Parathyroid adenoma (tissue), 2 donors: Measurements from ENCODE around the gene CLSTN2.
"Not testable (repeated sequence)": the region's sequence is repeated elsewhere in the genome, so short reads cannot be mapped to it uniquely, and the experiment has no call there.

Experiments used
- H2AFZ ChIP-seq: fragments of 300-600 bp; sonication (generic); one replicate; pipeline ENCODE4 v1.7.0; 2017; ENCODE audit warnings: antibody characterized with exemption, mild to moderate bottlenecking
- H3K27ac ChIP-seq: fragments of 300-600 bp; sonication (generic); one replicate; pipeline ENCODE4 v1.7.0; 2017
- H3K27me3 ChIP-seq: fragments of 300-600 bp; sonication (generic); one replicate; pipeline ENCODE4 v1.7.0; 2017; ENCODE audit warnings: low read length; ENCODE audit not compliant: control insufficient read depth, insufficient read depth
- H3K36me3 ChIP-seq: fragments of 300-600 bp; sonication (generic); one replicate; pipeline ENCODE4 v1.7.0; 2017; ENCODE audit warnings: low read length; ENCODE audit not compliant: control insufficient read depth, insufficient read depth
- H3K4me1 ChIP-seq: fragments of 300-600 bp; sonication (generic); one replicate; pipeline ENCODE4 v1.7.0; 2017; ENCODE audit warnings: control low read depth
- H3K4me2 ChIP-seq: fragments of 300-600 bp; sonication (generic); one replicate; pipeline ENCODE4 v1.7.0; 2017; ENCODE audit warnings: low read length
- H3K4me3 ChIP-seq: fragments of 300-600 bp; sonication (generic); one replicate; pipeline ENCODE4 v1.7.0; 2017; ENCODE audit warnings: low read depth, low read length
- H3K79me2 ChIP-seq: fragments of 300-600 bp; sonication (generic); one replicate; pipeline ENCODE4 v1.7.0; 2017; ENCODE audit warnings: control low read depth
- H3K9ac ChIP-seq: fragments of 300-600 bp; sonication (generic); one replicate; pipeline ENCODE4 v1.7.0; 2017; ENCODE audit warnings: mild to moderate bottlenecking
- H3K9me3 ChIP-seq: fragments of 300-600 bp; sonication (generic); one replicate; pipeline ENCODE4 v1.7.0; 2017; ENCODE audit warnings: low read length; ENCODE audit not compliant: control insufficient read depth
- CTCF ChIP-seq: fragments of 300-600 bp; sonication (generic); IDR thresholded peaks from one replicate; pipeline ENCODE4 v1.7.0; 2017; ENCODE audit warnings: antibody characterized with exemption, mild to moderate bottlenecking
- donor health status: primary hyperparathyroidism.

Gene CLSTN2

GRCh38 chr3:140420621-140421357 lies 485.8 kb downstream of the CLSTN2 start:
- no peak overlapping the region for H3K4me3 ChIP-seq
- no peaks in the 10 kb centered on the region for H3K79me2 ChIP-seq
- H3K4me2 ChIP-seq, result no peak overlapping the region
- no peak overlapping the region for H3K27ac ChIP-seq
- H3K36me3 ChIP-seq, result no peaks in the 10 kb centered on the region
- H2AFZ ChIP-seq, result peak overlapping the region; percentile 18
- H3K9me3 ChIP-seq, result no peaks in the 10 kb centered on the region
- H3K9ac ChIP-seq, result no peak overlapping the region
- peaks cover 3% of the 10 kb centered on the region for H3K4me1 ChIP-seq
- no peaks in the 10 kb centered on the region for H3K27me3 ChIP-seq
- TF ChIP-seq CTCF, result no peak

GRCh38 chr3:140421884-140422283 lies 486.9 kb downstream of the CLSTN2 start:
- H2AFZ ChIP-seq, result no peak overlapping the region

GRCh38 chr3:140423146-140423545 lies 488.2 kb downstream of the CLSTN2 start:
- TF ChIP-seq CTCF, result no peak
- no peak overlapping the region for H3K4me3 ChIP-seq

More at GRCh38 chr3:140421884-140422283, 486.9 kb downstream of the CLSTN2 start:
- H3K9ac ChIP-seq, result no peak overlapping the region
- no peaks in the 10 kb centered on the region for H3K79me2 ChIP-seq
- H3K4me2 ChIP-seq, result no peak overlapping the region
- peaks cover 3% of the 10 kb centered on the region for H3K4me1 ChIP-seq
- no peak for TF ChIP-seq CTCF
- no peaks in the 10 kb centered on the region for H3K9me3 ChIP-seq
- H3K36me3 ChIP-seq, result no peaks in the 10 kb centered on the region
- H3K4me3 ChIP-seq, result no peak overlapping the region
- H3K27ac ChIP-seq, result no peak overlapping the region
- no peaks in the 10 kb centered on the region for H3K27me3 ChIP-seq

GRCh38 chr3:140423574-140423973 lies 488.6 kb downstream of the CLSTN2 start:
- H3K9me3 ChIP-seq, H3K27me3 ChIP-seq, H3K4me2 ChIP-seq, H3K4me1 ChIP-seq, H3K4me3 ChIP-seq, H3K9ac ChIP-seq, H3K36me3 ChIP-seq, H3K79me2 ChIP-seq, H2AFZ ChIP-seq, H3K27ac ChIP-seq: not testable (repeated sequence)

More at GRCh38 chr3:140423146-140423545, 488.2 kb downstream of the CLSTN2 start:
- Histone ChIP-seq H3K27ac (no peak overlapping the region), H3K4me2 (no peak overlapping the region), H3K9ac (no peak overlapping the region), H3K27me3 (no peaks in the 10 kb centered on the region), H2AFZ (no peak overlapping the region), H3K36me3 (no peaks in the 10 kb centered on the region), H3K79me2 (no peaks in the 10 kb centered on the region), H3K9me3 (no peaks in the 10 kb centered on the region), H3K4me1 (peaks cover 3% of the 10 kb centered on the region)

GRCh38 chr3:140424211-140424610 lies 489.2 kb downstream of the CLSTN2 start:
- Histone ChIP-seq H3K4me2 (no peak overlapping the region), H3K9me3 (no peaks in the 10 kb centered on the region), H3K36me3 (no peaks in the 10 kb centered on the region), H3K9ac (no peak overlapping the region), H3K27ac (no peak overlapping the region), H3K4me3 (no peak overlapping the region), H2AFZ (no peak overlapping the region), H3K4me1 (peaks cover 3% of the 10 kb centered on the region), H3K79me2 (no peaks in the 10 kb centered on the region), H3K27me3 (no peaks in the 10 kb centered on the region)
- no peak for TF ChIP-seq CTCF
